ENCODE results near the gene FANCD2. TPM values are rescaled to one million over a fixed set of nuclear protein-coding genes. Genes with fewer than 3 reads are reported as not detected.
"Not testable (repeated sequence)": the region's sequence is repeated elsewhere in the genome, so short reads cannot be mapped to it uniquely, and the experiment has no call there.

FANCD2 gene
- total RNA-seq, 1 donor from 2014 or later = 27.1 TPM

DNA sequence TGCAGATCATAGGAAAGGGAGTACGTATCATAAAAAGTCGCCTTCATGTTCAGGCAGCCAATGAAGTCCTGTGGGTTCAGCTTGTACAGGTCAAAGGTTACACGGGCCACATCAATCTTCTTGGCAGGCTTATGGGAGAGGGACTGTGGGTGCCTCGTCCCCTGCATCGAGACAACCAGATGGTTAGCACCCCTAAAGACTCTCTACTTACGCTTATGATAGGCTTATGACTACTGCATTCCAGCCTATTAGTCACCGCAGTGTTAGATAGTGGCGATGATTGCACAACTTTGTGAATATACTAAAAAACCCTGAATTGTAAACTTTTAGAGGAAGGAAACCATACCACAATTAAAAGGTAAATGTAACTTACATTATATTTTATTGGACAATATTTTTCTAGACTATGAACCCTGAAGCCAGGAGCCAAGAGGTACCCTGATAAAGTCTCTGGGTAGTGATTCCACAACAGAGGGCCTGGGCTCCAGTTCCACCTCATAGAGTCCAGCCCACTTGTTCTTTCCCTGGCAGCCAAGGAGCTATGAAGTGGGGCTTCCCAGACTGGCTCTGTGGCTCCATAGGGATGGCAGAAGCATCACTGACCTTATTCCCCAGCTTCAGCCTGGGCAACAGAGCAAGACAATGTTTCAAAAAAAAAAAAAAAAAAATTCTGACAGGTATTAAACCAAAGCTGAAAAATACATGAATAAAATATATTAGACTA is 2.5 kb upstream of the FANCD2 start:
- no peak for TF ChIP-seq CTCF (IDR thresholded peaks at IDR 0.05; ENCODE audit: unreplicated experiment)
- Mint-ChIP-seq H3K4me1 (ENCODE audit: low read depth) (peaks cover 5% of the 10 kb centered on the region), H3K4me3 (ENCODE audit: low read depth) (no peak overlapping the region)

DNA sequence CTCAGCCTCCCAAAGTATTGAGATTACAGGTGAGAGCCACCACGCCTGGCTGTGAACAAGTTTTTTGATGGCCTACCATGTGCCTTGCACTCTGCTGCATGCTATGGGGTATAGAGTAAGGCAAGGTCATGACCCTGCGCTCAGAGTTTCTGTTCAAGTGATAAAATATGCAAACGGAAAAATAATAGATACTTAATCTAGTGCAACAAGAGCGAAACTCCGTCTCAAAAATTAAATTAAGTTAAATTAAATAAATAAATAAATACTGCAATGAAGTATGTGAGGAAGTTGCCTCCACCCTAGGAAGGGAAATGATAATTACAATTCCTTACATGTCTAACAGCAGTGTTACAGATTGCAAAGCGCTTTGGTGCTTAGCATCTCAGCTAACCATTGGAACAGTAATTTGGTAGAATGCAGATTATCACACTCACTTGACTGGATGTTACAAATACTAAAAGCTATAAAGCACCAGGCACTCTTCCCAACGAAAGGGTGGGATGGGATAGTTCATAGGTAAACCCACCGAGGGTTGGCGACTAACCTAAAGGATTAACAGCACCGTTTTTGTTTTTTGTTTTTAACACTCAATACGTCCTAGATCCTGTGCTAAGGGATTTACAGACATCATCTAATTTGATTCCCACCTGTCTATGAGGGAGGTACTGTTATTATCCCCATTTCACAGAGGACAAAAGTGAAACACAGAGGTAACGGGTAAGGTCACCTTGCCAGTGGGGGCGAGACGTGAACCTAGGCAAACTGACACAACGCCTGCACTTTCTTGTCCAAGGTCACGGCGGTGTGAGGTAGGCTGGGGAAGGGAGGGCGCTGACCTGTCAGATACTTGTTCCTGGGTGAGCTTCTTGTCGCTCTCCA is 793 bp upstream of the FANCD2 start:
- no peak for TF ChIP-seq CTCF (IDR thresholded peaks at IDR 0.05; ENCODE audit: unreplicated experiment)
- no peaks in the 10 kb centered on the region for H3K27me3 Mint-ChIP-seq
- peak overlapping the region; percentile 90 for H3K4me3 Mint-ChIP-seq (ENCODE audit: low read depth)
- no peaks in the 10 kb centered on the region for H3K9me3 Mint-ChIP-seq (ENCODE audit: low read depth)
- peaks cover 9% of the 10 kb centered on the region for H3K36me3 Mint-ChIP-seq (ENCODE audit: insufficient read depth)
- H3K27ac Mint-ChIP-seq = peak overlapping the region; percentile 96
- peaks cover 5% of the 10 kb centered on the region for H3K4me1 Mint-ChIP-seq (ENCODE audit: low read depth)
- no peak for DNase-seq (ENCODE audit: low spot score, unreplicated experiment)

More for the DNA sequence above, 2.5 kb upstream of the FANCD2 start:
- Mint-ChIP-seq H3K9me3 (ENCODE audit: low read depth) (no peaks in the 10 kb centered on the region), H3K27ac (no peak overlapping the region), H3K27me3 (no peaks in the 10 kb centered on the region), H3K36me3 (ENCODE audit: insufficient read depth) (peaks cover 12% of the 10 kb centered on the region)
- no peak for DNase-seq (ENCODE audit: low spot score, unreplicated experiment)

- H3K27me3 Mint-ChIP-seq = no peaks in the 10 kb centered on the region
- no peak overlapping the region for H3K27ac Mint-ChIP-seq
- no peak overlapping the region for H3K4me3 Mint-ChIP-seq (ENCODE audit: low read depth)
- no peaks in the 10 kb centered on the region for H3K9me3 Mint-ChIP-seq (ENCODE audit: low read depth)
- no peaks in the 10 kb centered on the region for H3K4me1 Mint-ChIP-seq (ENCODE audit: low read depth)
- no peak for TF ChIP-seq CTCF (IDR thresholded peaks at IDR 0.05; ENCODE audit: unreplicated experiment)
- H3K36me3 Mint-ChIP-seq (ENCODE audit: insufficient read depth) = peaks cover 1% of the 10 kb centered on the region
- no peak for DNase-seq (ENCODE audit: low spot score, unreplicated experiment)
Observed at GRCh38 chr3:10041034-10041433, 14.8 kb downstream of the FANCD2 start.

- Mint-ChIP-seq H3K9me3 (ENCODE audit: low read depth) (no peaks in the 10 kb centered on the region), H3K4me3 (ENCODE audit: low read depth) (no peak overlapping the region), H3K4me1 (ENCODE audit: low read depth) (no peaks in the 10 kb centered on the region), H3K27ac (no peak overlapping the region), H3K27me3 (no peaks in the 10 kb centered on the region), H3K36me3 (ENCODE audit: insufficient read depth) (peaks cover 19% of the 10 kb centered on the region)
- TF ChIP-seq CTCF (IDR thresholded peaks at IDR 0.05; ENCODE audit: unreplicated experiment) = no peak
- no peak for DNase-seq (ENCODE audit: low spot score, unreplicated experiment)
Observed at GRCh38 chr3:10047876-10048275, 21.6 kb downstream of the FANCD2 start.

- H3K36me3 Mint-ChIP-seq (ENCODE audit: insufficient read depth) = peaks cover 18% of the 10 kb centered on the region
- not testable (repeated sequence) for H3K4me1 Mint-ChIP-seq (ENCODE audit: low read depth); H3K27me3 Mint-ChIP-seq; H3K27ac Mint-ChIP-seq; H3K9me3 Mint-ChIP-seq (ENCODE audit: low read depth); DNase-seq (ENCODE audit: low spot score, unreplicated experiment); H3K4me3 Mint-ChIP-seq (ENCODE audit: low read depth)
Observed at GRCh38 chr3:10053054-10053453, 26.8 kb downstream of the FANCD2 start.
